IPS-18c (cell line): ENCODE results near the gene LCOR.

Experiments
- H3K4me3 ChIP-seq: 2 replicates; pipeline ENCODE4 v1.7.0; 2013; ENCODE audit warnings: low read depth, mild to moderate bottlenecking, low read length, moderate library complexity; ENCODE audit not compliant: insufficient read depth
- H3K9me3 ChIP-seq: one replicate; pipeline ENCODE4 v1.6.1; 2013; ENCODE audit warnings: mild to moderate bottlenecking, low read length, moderate library complexity; ENCODE audit not compliant: control insufficient read depth, insufficient read depth

The LCOR gene

GRCh38 chr10:96955794-96956193 is 123.7 kb downstream of the LCOR start:
- Histone ChIP-seq H3K4me3 (no peak overlapping the region), H3K9me3 (no peaks in the 10 kb centered on the region)

- no peak overlapping the region for H3K4me3 ChIP-seq
- H3K9me3 ChIP-seq: no peaks in the 10 kb centered on the region
These were observed 126.0 kb downstream of the LCOR start for GRCh38 chr10:96958071-96958470.

- no peaks in the 10 kb centered on the region for H3K9me3 ChIP-seq
These were observed 127.6 kb downstream of the LCOR start for GRCh38 chr10:96959733-96960132.

GRCh38 chr10:96960872-96961271 is 128.8 kb downstream of the LCOR start:
- no peaks in the 10 kb centered on the region for H3K9me3 ChIP-seq
- no peak overlapping the region for H3K4me3 ChIP-seq

More at GRCh38 chr10:96959733-96960132, 127.6 kb downstream of the LCOR start:
- H3K4me3 ChIP-seq: no peak overlapping the region

GRCh38 chr10:96964131-96964530 is 132.0 kb downstream of the LCOR start:
- Histone ChIP-seq H3K9me3 (no peaks in the 10 kb centered on the region), H3K4me3 (no peak overlapping the region)

GRCh38 chr10:96967847-96968246 is 135.7 kb downstream of the LCOR start:
- Histone ChIP-seq H3K4me3 (no peak overlapping the region), H3K9me3 (no peaks in the 10 kb centered on the region)

- H3K4me3 ChIP-seq: no peak overlapping the region
- H3K9me3 ChIP-seq: no peaks in the 10 kb centered on the region
These were observed 136.8 kb downstream of the LCOR start for GRCh38 chr10:96968682-96969423.

- H3K4me3 ChIP-seq: no peak overlapping the region
These were observed 139.2 kb downstream of the LCOR start for GRCh38 chr10:96971324-96971723.

GRCh38 chr10:96972264-96972663 is 140.2 kb downstream of the LCOR start:
- Histone ChIP-seq H3K9me3 (no peaks in the 10 kb centered on the region), H3K4me3 (no peak overlapping the region)

More at GRCh38 chr10:96971324-96971723, 139.2 kb downstream of the LCOR start:
- no peaks in the 10 kb centered on the region for H3K9me3 ChIP-seq

- H3K9me3 ChIP-seq: no peaks in the 10 kb centered on the region
- no peak overlapping the region for H3K4me3 ChIP-seq
These were observed 142.0 kb downstream of the LCOR start for GRCh38 chr10:96973809-96974747.

GRCh38 chr10:96975136-96975535 is 143.0 kb downstream of the LCOR start:
- Histone ChIP-seq H3K4me3 (no peak overlapping the region), H3K9me3 (no peaks in the 10 kb centered on the region)

- no peaks in the 10 kb centered on the region for H3K9me3 ChIP-seq
These were observed 146.6 kb downstream of the LCOR start for GRCh38 chr10:96978621-96979154.

GRCh38 chr10:96982149-96982930 is 150.2 kb downstream of the LCOR start:
- H3K4me3 ChIP-seq: no peak overlapping the region
- no peaks in the 10 kb centered on the region for H3K9me3 ChIP-seq

More at GRCh38 chr10:96978621-96979154, 146.6 kb downstream of the LCOR start:
- H3K4me3 ChIP-seq: no peak overlapping the region

GRCh38 chr10:96984541-96985131 is 152.5 kb downstream of the LCOR start:
- no peak overlapping the region for H3K4me3 ChIP-seq

GRCh38 chr10:96986200-96986856 is 154.2 kb downstream of the LCOR start:
- Histone ChIP-seq H3K4me3 (no peak overlapping the region), H3K9me3 (no peaks in the 10 kb centered on the region)

More at GRCh38 chr10:96984541-96985131, 152.5 kb downstream of the LCOR start:
- no peaks in the 10 kb centered on the region for H3K9me3 ChIP-seq

- no peaks in the 10 kb centered on the region for H3K9me3 ChIP-seq
- no peak overlapping the region for H3K4me3 ChIP-seq
These were observed 155.2 kb downstream of the LCOR start for GRCh38 chr10:96987141-96987841.
